ENCODE measurements around the gene EIPR1. TPM values are rescaled to one million over a fixed set of nuclear protein-coding genes. Genes with fewer than 3 reads are reported as not detected.

Gene EIPR1
- total RNA-seq, 1 experiment from 2014 or later: 27.8 TPM

DNA sequence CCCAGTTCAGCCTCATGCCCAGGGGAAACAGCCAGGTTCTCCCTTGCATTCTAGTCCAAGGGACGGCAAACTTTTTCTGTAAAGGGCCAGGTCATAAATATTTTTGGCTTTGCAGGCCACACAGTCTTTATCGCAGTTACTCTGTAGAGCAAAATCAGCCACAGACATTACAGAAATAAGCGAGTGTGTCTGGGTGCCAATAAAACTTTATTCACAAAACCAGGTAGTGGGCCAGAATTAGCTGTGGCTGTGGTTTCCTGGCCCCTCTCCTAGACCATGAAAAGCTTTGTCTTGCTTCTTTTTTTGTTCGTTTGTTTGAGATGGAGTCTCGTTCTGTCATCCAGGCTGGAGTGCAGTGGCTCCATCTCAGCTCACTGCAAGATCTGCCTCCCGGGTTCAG is 80.1 kb downstream of the EIPR1 start:
- no peak overlapping the region for H3K27ac Mint-ChIP-seq
- H4K5ac ChIP-seq (ENCODE audit: insufficient read length, low read depth, low read length): no peak overlapping the region
- H3K23ac ChIP-seq (ENCODE audit: insufficient read length, low read depth, low read length): no peak overlapping the region
- peaks cover 25 to 30% of the 10 kb centered on the region in 2 experiments for H3K4me1 Mint-ChIP-seq
- no peaks in the 10 kb centered on the region for H3K23me2 ChIP-seq (ENCODE audit: insufficient read length, low read depth, low read length, poor library complexity, severe bottlenecking)
- no peak overlapping the region for H3T11ph ChIP-seq (ENCODE audit: low read length)
- no peak overlapping the region for H4K8ac ChIP-seq (replicated peaks; ENCODE audit: insufficient read length, low read depth, low read length)
- H3K27me3 Mint-ChIP-seq (ENCODE audit: low read depth): no peaks in the 10 kb centered on the region
- no peak overlapping the region for H3K9ac ChIP-seq (ENCODE audit: extremely low read depth, insufficient read length, low read length)
- H3K4me1 ChIP-seq (ENCODE audit: insufficient read depth, low read length): no peaks in the 10 kb centered on the region; the same call in 1 of the 2 replicates
- H3K36me3 Mint-ChIP-seq (ENCODE audit: insufficient read depth in 1 of 3, low read depth in 3 of 3): peaks cover 3 to 11% (median 3%) of the 10 kb centered on the region in 3 experiments; a peak in 5 of 7 replicates
- no CpG with 5 or more reads among the region's 6 CpGs for WGBS (ENCODE audit: extremely low coverage, insufficient read length, low lambda C conversion rate)
- H4K20me1 ChIP-seq (ENCODE audit: control insufficient read depth, insufficient read depth, insufficient read length): no peaks in the 10 kb centered on the region
- no peak overlapping the region for H3K18ac ChIP-seq (ENCODE audit: insufficient read length, low read depth, low read length)
- H2BK12ac ChIP-seq (ENCODE audit: insufficient read length, low read depth, low read length): no peak overlapping the region
- H3K4me2 ChIP-seq (ENCODE audit: insufficient read depth, insufficient read length, low read length): no peak overlapping the region
- H2BK15ac ChIP-seq (ENCODE audit: low read depth, low read length): no peak overlapping the region
- H4K91ac ChIP-seq (ENCODE audit: insufficient read length, low read depth, low read length): no peak overlapping the region
- H2AFZ ChIP-seq (ENCODE audit: low read length): no peak overlapping the region
- H3K4ac ChIP-seq (ENCODE audit: low read depth, low read length): no peak overlapping the region
- H3K27me3 ChIP-seq (ENCODE audit: insufficient read depth, low read length): no peaks in the 10 kb centered on the region
- DNase-seq: no peak
- H3K79me1 ChIP-seq (ENCODE audit: insufficient read depth, low read depth, low read length, poor library complexity, severe bottlenecking): no peaks in the 10 kb centered on the region
- no peak overlapping the region for H3K56ac ChIP-seq (ENCODE audit: insufficient read length, low read depth, low read length)
- H3K9me3 Mint-ChIP-seq: no peaks in the 10 kb centered on the region
- no peak overlapping the region for H3K4me3 Mint-ChIP-seq
- no peak overlapping the region for H3K27ac ChIP-seq (ENCODE audit: insufficient read length, low read depth, low read length)
- TF ChIP-seq, protein P1, sequence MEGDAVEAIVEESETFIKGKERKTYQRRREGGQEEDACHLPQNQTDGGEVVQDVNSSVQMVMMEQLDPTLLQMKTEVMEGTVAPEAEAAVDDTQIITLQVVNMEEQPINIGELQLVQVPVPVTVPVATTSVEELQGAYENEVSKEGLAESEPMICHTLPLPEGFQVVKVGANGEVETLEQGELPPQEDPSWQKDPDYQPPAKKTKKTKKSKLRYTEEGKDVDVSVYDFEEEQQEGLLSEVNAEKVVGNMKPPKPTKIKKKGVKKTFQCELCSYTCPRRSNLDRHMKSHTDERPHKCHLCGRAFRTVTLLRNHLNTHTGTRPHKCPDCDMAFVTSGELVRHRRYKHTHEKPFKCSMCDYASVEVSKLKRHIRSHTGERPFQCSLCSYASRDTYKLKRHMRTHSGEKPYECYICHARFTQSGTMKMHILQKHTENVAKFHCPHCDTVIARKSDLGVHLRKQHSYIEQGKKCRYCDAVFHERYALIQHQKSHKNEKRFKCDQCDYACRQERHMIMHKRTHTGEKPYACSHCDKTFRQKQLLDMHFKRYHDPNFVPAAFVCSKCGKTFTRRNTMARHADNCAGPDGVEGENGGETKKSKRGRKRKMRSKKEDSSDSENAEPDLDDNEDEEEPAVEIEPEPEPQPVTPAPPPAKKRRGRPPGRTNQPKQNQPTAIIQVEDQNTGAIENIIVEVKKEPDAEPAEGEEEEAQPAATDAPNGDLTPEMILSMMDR (conservative IDR thresholded peaks at IDR 0.05): no peak
- no peak overlapping the region for H2AK5ac ChIP-seq (ENCODE audit: insufficient read length, low read length)
- no peak overlapping the region for H2BK120ac ChIP-seq (ENCODE audit: low read depth, low read length, poor library complexity, severe bottlenecking)
- no peak overlapping the region for H2BK5ac ChIP-seq (ENCODE audit: insufficient read length, low read length)
- H3K14ac ChIP-seq (ENCODE audit: insufficient read depth, low read length): no peak overlapping the region
- no peaks in the 10 kb centered on the region for H3K9me3 ChIP-seq (ENCODE audit: control insufficient read depth, low read depth, low read length)
- H2BK20ac ChIP-seq (ENCODE audit: low read depth, low read length, poor library complexity, severe bottlenecking): no peak overlapping the region
- H3K79me2 ChIP-seq (ENCODE audit: insufficient read depth, low read length): 0 out of 2 replicates have a peak, but pooled peaks cover 2% of the 10 kb centered on the region
